BJ (cell line): ENCODE results near the gene CYP2U1. TPM values are rescaled to one million over a fixed set of nuclear protein-coding genes. Genes with fewer than 3 reads are reported as not detected.

Source experiments
- CTCF ChIA-PET: fragments of 350-600 bp; formaldehyde crosslinking; extraction: SDS; loops from one replicate; lab custom pipeline; 2021; ENCODE audit warnings: antibody characterized with exemption, inconsistent platforms; lab: Yijun Ruan, JAX
- POLR2A ChIA-PET: fragments of 300-600 bp; sonication (Branson Sonifier 250); formaldehyde crosslinking; extraction: SDS; loops from one replicate; lab custom pipeline; 2021; ENCODE audit warnings: antibody characterized with exemption; lab: Charles Lee
- DNase-seq: peaks from one replicate; pipeline ENCODE4 v3.0.0-alpha.2; 2011; ENCODE audit warnings: low read depth
- H3K27me3 ChIP-seq: 2 replicates; pipeline ENCODE4 v1.6.0; 2011; ENCODE audit warnings: low read length; ENCODE audit not compliant: control insufficient read depth, insufficient read depth
- H3K36me3 ChIP-seq: 2 replicates; pipeline ENCODE4 v1.5.1; 2011; ENCODE audit warnings: low read length; ENCODE audit not compliant: control insufficient read depth, insufficient read depth
- H3K4me3 ChIP-seq: 2 replicates; pipeline ENCODE4 v1.5.1; 2011; ENCODE audit warnings: low read depth, mild to moderate bottlenecking, control low read depth, low read length
- polyA plus RNA-seq: library from polyadenylated mRNA; depleted of rRNA; stranded (reverse); fragments of >200 nt; gene quantifications from 2 replicates; pipeline ENCODE4 v1.2.3, GENCODE V29; 2011; rRNA removed
- TF ChIP-seq, protein P1 (sequence below): IDR thresholded peaks from 2 replicates; pipeline ENCODE4 v1.5.1; 2011; ENCODE audit warnings: low read depth, mild to moderate bottlenecking, control low read depth, inconsistent platforms, low read length, moderate library complexity; ENCODE audit not compliant: insufficient read depth

CYP2U1 gene
- polyA plus RNA-seq, 1 experiment: 7.6 TPM

DNA sequence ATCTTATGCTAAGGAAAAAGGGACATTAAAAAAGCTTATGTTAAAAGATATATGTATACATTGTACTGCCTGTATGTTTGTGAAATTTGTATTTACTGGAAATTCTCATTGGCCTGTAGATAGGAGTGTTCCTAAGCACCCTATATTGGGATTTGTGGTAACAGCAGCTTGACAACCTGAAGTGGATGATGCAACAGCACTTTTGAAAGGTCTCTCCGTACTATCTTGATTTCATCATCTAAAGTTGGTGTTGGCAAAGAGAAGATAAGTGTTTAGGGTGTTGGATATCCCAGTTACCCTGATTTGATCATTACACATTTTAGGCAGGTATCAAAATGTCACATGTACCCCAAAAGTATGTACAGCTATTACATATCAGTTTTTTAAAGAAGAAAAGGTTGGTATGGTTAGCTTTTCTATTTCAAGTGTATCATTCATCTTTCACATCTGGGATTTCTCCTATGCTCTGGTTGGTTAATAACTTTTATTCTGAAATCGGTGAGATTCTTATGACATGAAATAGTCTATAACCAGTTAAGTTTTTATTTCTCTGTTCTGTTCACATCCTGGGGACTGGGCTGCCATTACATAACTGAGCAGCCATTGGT lies 68.7 kb downstream of the CYP2U1 start:
- Histone ChIP-seq H3K36me3 (no peaks in the 10 kb centered on the region), H3K4me3 (no peak overlapping the region), H3K27me3 (no peaks in the 10 kb centered on the region)
- TF ChIP-seq, protein P1, sequence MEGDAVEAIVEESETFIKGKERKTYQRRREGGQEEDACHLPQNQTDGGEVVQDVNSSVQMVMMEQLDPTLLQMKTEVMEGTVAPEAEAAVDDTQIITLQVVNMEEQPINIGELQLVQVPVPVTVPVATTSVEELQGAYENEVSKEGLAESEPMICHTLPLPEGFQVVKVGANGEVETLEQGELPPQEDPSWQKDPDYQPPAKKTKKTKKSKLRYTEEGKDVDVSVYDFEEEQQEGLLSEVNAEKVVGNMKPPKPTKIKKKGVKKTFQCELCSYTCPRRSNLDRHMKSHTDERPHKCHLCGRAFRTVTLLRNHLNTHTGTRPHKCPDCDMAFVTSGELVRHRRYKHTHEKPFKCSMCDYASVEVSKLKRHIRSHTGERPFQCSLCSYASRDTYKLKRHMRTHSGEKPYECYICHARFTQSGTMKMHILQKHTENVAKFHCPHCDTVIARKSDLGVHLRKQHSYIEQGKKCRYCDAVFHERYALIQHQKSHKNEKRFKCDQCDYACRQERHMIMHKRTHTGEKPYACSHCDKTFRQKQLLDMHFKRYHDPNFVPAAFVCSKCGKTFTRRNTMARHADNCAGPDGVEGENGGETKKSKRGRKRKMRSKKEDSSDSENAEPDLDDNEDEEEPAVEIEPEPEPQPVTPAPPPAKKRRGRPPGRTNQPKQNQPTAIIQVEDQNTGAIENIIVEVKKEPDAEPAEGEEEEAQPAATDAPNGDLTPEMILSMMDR: no peak
- POLR2A ChIA-PET: interaction anchor here (0.5 kb wide), 1 partner anchor 10 kb away, joined by 3 read pairs; no protein-coding TSS in a partner anchor
- DNase-seq: no peak
- CTCF ChIA-PET: interaction anchor here (0.6 to 1.7 kb wide), 3 partner anchors 9 to 573 kb away, joined by 3 to 5 read pairs (median 5); no protein-coding TSS in a partner anchor

DNA sequence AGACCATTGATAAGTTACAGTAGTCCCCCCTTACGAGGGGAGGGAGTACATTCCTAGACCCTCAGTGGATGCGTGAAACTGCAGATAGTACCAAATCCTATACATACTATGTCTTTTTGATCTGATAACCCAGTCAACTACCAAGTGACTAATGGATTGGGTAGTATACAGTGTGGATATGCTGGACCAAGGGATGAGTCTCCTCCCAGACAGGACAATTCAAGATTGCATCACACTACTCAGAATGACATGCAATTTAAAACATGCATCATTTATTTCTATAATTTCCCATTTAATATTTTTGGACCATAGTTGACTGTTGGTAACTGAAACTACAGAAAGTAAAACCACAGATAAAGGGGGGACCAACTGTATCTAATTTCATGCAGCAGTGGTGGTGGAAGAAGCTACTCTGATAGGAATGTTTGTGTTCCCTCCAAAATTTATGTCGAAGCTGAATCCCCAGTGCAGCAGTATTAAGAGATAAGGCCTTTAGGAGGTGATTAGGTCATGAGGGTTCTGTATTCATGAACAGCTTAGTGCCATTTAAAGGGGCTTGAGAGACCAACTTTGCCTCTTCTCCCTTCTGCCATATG lies 70.3 kb downstream of the CYP2U1 start:
- ChIA-PET CTCF (interaction anchor here (1.1 to 1.9 kb wide), 2 partner anchors 17 to 244 kb away, joined by 3 to 6 read pairs; no protein-coding TSS in a partner anchor), POLR2A (no interaction called here)
- Histone ChIP-seq H3K4me3 (no peak overlapping the region), H3K27me3 (no peaks in the 10 kb centered on the region), H3K36me3 (no peaks in the 10 kb centered on the region)
- TF ChIP-seq, protein P1: no peak
- DNase-seq: no peak

Other genes starting within 250 kb of the CYP2U1 start
- gene PAPSS1, start 211.3 kb upstream of the CYP2U1 start, polyA plus RNA-seq: 44.2 and 67.7 TPM in 2 replicates
- gene SGMS2, start 106.6 kb upstream of the CYP2U1 start, polyA plus RNA-seq: 22.6 and 40.0 TPM in 2 replicates
- 22.6 and 25.9 TPM in 2 replicates for gene HADH, start 58.3 kb downstream of the CYP2U1 start, polyA plus RNA-seq
- gene LEF1, start 237.4 kb downstream of the CYP2U1 start, polyA plus RNA-seq: 2.6 and 2.7 TPM in 2 replicates